HG02938 (cell line): ENCODE data around the gene MEAF6.

Source experiments
- ATAC-seq: cut with Tn5 transposase; IDR thresholded peaks from one replicate; pipeline ENCODE4 v1.9.1; 2021; ENCODE audit warnings: mild to moderate bottlenecking, moderate library complexity; ENCODE audit not compliant: unreplicated experiment

MEAF6 gene

GRCh38 chr1:37474697-37475379 lies 39.7 kb downstream of the MEAF6 start:
- no peak for ATAC-seq

- ATAC-seq, result peak; percentile 40
Measured at GRCh38 chr1:37474046-37474696, 40.4 kb downstream of the MEAF6 start, which contains the start of gene ZC3H12A. Gene ZC3H12A (plus strand): TSS chr1:37474580. CDS start chr1:37475497, 917 bp downstream.

- ATAC-seq, result no peak
Measured at GRCh38 chr1:37473431-37474045, 41.0 kb downstream of the MEAF6 start.

GRCh38 chr1:37472994-37473393 lies 41.6 kb downstream of the MEAF6 start:
- no peak for ATAC-seq

- no peak for ATAC-seq
Measured at GRCh38 chr1:37472281-37472680, 42.3 kb downstream of the MEAF6 start.

- no peak for ATAC-seq
Measured at GRCh38 chr1:37471345-37472231, 43.0 kb downstream of the MEAF6 start.

GRCh38 chr1:37469386-37469785 lies 45.2 kb downstream of the MEAF6 start:
- no peak for ATAC-seq

GRCh38 chr1:37468037-37468436 lies 46.5 kb downstream of the MEAF6 start:
- no peak for ATAC-seq

GRCh38 chr1:37465593-37466517 lies 48.7 kb downstream of the MEAF6 start:
- ATAC-seq, result no peak

- no peak for ATAC-seq
Measured at GRCh38 chr1:37464443-37464842, 50.1 kb downstream of the MEAF6 start.

- ATAC-seq, result no peak
Measured at GRCh38 chr1:37461698-37462436, 52.7 kb downstream of the MEAF6 start.

GRCh38 chr1:37458551-37458950 lies 56.0 kb downstream of the MEAF6 start:
- no peak for ATAC-seq

- ATAC-seq, result no peak
Measured at GRCh38 chr1:37456614-37457013, 58.0 kb downstream of the MEAF6 start.

GRCh38 chr1:37455516-37455915 lies 59.0 kb downstream of the MEAF6 start:
- no peak for ATAC-seq

- no peak for ATAC-seq
Measured at GRCh38 chr1:37453647-37454046, 60.9 kb downstream of the MEAF6 start.

- no peak for ATAC-seq
Measured at GRCh38 chr1:37452416-37452815, 62.1 kb downstream of the MEAF6 start.

- no peak for ATAC-seq
Measured at GRCh38 chr1:37449936-37450335, 64.6 kb downstream of the MEAF6 start.

- ATAC-seq, result no peak
Measured at GRCh38 chr1:37448691-37449417, 65.7 kb downstream of the MEAF6 start.

GRCh38 chr1:37448185-37448584 lies 66.4 kb downstream of the MEAF6 start:
- ATAC-seq, result no peak
